CD8-positive, alpha-beta memory T cell (primary cell): ENCODE measurements around the gene ABHD14A. TPM values are rescaled to one million over a fixed set of nuclear protein-coding genes. Genes with fewer than 3 reads are reported as not detected.

Experiments used
- CTCF ChIA-PET: fragments of 350-600 bp; sonication (Branson Sonifier 250); formaldehyde crosslinking; loops from one replicate; lab custom pipeline; 2021; ENCODE audit warnings: antibody characterized with exemption; lab: Charles Lee
- POLR2A ChIA-PET: fragments of 350-600 bp; sonication (Branson Sonifier 250); formaldehyde crosslinking; loops from one replicate; lab custom pipeline; 2021; ENCODE audit warnings: antibody characterized with exemption; lab: Charles Lee
- DNase-seq, 5 donors: peaks; one replicate each; pipeline versions ENCODE4 v3.0.0 to v3.0.0-alpha.2; 2020 to 2022; ENCODE audit warnings: mixed read lengths in 1 of 5
- H3K27ac ChIP-seq: one replicate; pipeline ENCODE4 v1.7.0; 2013; ENCODE audit warnings: low read depth, mild to moderate bottlenecking, low read length, moderate library complexity
- H3K27me3 ChIP-seq: 2 replicates; pipeline ENCODE4 v1.7.0; 2013; ENCODE audit warnings: low read length, mild to moderate bottlenecking; ENCODE audit not compliant: insufficient read depth, poor library complexity, severe bottlenecking
- H3K36me3 ChIP-seq: 2 replicates; pipeline ENCODE4 v1.7.0; 2013; ENCODE audit warnings: mild to moderate bottlenecking, low read length, moderate library complexity; ENCODE audit not compliant: insufficient read depth
- H3K4me1 ChIP-seq: 2 replicates; pipeline ENCODE4 v1.7.0; 2013; ENCODE audit warnings: mild to moderate bottlenecking, low read length, moderate library complexity; ENCODE audit not compliant: insufficient read depth
- H3K4me3 ChIP-seq: 2 replicates; pipeline ENCODE4 v1.7.0; 2013; ENCODE audit warnings: mild to moderate bottlenecking, low read length
- H3K9me3 ChIP-seq: 2 replicates; pipeline ENCODE4 v1.7.0; 2013; ENCODE audit warnings: mild to moderate bottlenecking, low read length
- H3K27ac Mint-ChIP-seq, 8 donors: one replicate each; pipeline ENCODE4 v1.8.0; 2020 to 2021; ENCODE audit warnings: mixed read lengths in 8 of 8, mild to moderate bottlenecking in 6 of 8, inconsistent platforms in 3 of 8, moderate library complexity in 3 of 8
- H3K27me3 Mint-ChIP-seq, 2 donors: one replicate each; pipeline ENCODE4 v1.8.0; 2020 to 2021; ENCODE audit warnings: mixed read lengths in 2 of 2, mild to moderate bottlenecking in 1 of 2, moderate library complexity in 1 of 2
- H3K36me3 Mint-ChIP-seq, 3 donors: one replicate each; pipeline ENCODE4 v1.8.0; 2020 to 2021; ENCODE audit warnings: mixed read lengths in 3 of 3, inconsistent platforms in 1 of 3, mild to moderate bottlenecking in 1 of 3
- H3K4me1 Mint-ChIP-seq, 3 donors: one replicate each; pipeline ENCODE4 v1.8.0; 2020 to 2021; ENCODE audit warnings: mixed read lengths in 3 of 3, inconsistent platforms in 1 of 3, mild to moderate bottlenecking in 1 of 3
- H3K4me3 Mint-ChIP-seq, 7 donors: one replicate each; pipeline ENCODE4 v1.8.0; 2020 to 2021; ENCODE audit warnings: mixed read lengths in 7 of 7, mild to moderate bottlenecking in 6 of 7, moderate library complexity in 4 of 7, inconsistent platforms in 2 of 7
- H3K9me3 Mint-ChIP-seq, 5 donors: one replicate each; pipeline ENCODE4 v1.8.0; 2020 to 2022; ENCODE audit warnings: mixed read lengths in 5 of 5, mild to moderate bottlenecking in 3 of 5, moderate library complexity in 2 of 5, inconsistent platforms in 1 of 5
- polyA plus RNA-seq: library from polyadenylated mRNA; unstranded; fragments of 300-500 nt; fragmentation: Illumina TruSeq; gene quantifications from one replicate; pipeline ENCODE4 v1.2.3, GENCODE V29; 2021
- total RNA-seq, 2 experiments: library from RNA; stranded (reverse); gene quantifications; one replicate each; pipeline ENCODE4 v1.2.3, GENCODE V29; 2021

The ABHD14A gene
- total and polyA plus RNA-seq, 3 experiments from 2014 or later, result 14.4 to 117 (median 16.0) TPM

DNA sequence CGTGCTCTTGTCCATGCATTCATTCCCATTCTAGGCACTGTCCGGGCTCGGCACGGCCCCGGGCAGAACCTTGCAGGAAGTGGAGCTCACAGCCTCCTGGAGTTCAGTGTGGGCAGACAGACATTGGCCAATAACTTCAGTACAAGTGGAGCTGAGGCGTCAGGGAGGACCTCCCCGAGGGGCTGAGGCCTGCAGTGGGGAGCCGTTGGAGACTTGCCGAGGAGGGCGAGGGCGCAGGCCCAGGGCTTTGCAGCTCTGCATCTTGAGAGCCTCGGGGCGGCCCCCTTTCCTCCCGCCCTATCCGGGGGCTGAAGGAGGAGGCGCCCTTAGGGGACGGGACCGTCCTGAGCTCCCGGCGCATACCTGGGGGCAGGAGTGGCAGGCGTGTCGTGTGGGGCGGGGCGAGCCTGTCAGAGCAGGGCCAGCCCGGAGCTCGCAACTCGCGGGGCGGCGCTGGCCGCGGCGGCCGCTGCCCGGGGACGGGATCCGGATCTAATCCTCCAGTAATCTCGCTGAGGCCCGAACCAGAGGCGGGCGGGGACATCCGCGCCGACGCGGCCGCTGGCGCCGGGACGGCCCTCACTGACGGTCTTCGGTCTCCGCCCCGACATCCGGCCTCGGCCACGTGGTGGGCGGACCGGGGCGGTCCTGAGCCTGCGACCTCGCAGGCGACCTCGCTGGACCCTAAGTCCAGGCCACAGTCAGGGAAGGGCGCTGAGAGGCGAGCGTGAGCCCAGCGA is 8.1 kb downstream of the ABHD14A start, which contains the start of gene ACY1:
ACY1 (plus strand) TSS at position 698 of the 740 bp plus-strand sequence. CDS start 530 bp downstream, outside the sequence.
- Mint-ChIP-seq H3K27me3 (no peaks in the 10 kb centered on the region), H3K36me3 (peaks cover 0 to 1% (median 0%) of the 10 kb centered on the region in 3 donors), H3K4me1 (peaks cover 24 to 29% (median 29%) of the 10 kb centered on the region in 3 donors), H3K9me3 (no peaks in the 10 kb centered on the region), H3K27ac (peak within 1 kb of the TSS; percentile 57 to 99 (median 94)), H3K4me3 (peak within 1 kb of the TSS; percentile 83 to 96 (median 93))
- no peaks in the 10 kb centered on the region for H3K36me3 ChIP-seq
- H3K9me3 ChIP-seq, result no peaks in the 10 kb centered on the region
- peak within 1 kb of the TSS; percentile 77 for H3K27ac ChIP-seq
- ChIA-PET POLR2A (interaction anchor here (1.0 to 2.1 kb wide), 7 partner anchors 9 to 74 kb away, joined by 4 to 14 read pairs (median 6); partner anchors contain the start of genes ABHD14A, ABHD14B, PARP3 and PCBP4), CTCF (interaction anchor here (0.6 to 3.9 kb wide), 11 partner anchors 9 to 1414 kb away, joined by 3 to 43 read pairs (median 5); partner anchors contain the start of genes ABHD14A, ABHD14B, DUSP7 and HEMK1)
- H3K27me3 ChIP-seq, result no peaks in the 10 kb centered on the region
- peaks cover 20% of the 10 kb centered on the region for H3K4me1 ChIP-seq
- H3K4me3 ChIP-seq, result peak within 1 kb of the TSS; percentile 87
- peak; percentile 63 to 81 (median 72) for DNase-seq

- H3K27me3 ChIP-seq, result no peaks in the 10 kb centered on the region
- Mint-ChIP-seq H3K4me3 (peak overlapping the region; percentile 80 to 96 (median 93)), H3K27ac (peak overlapping the region; percentile 57 to 99 (median 90))
Observed at GRCh38 chr3:51983578-51984268, 8.9 kb downstream of the ABHD14A start.

GRCh38 chr3:51984269-51984647 is 9.4 kb downstream of the ABHD14A start:
- H3K27me3 Mint-ChIP-seq, result no peaks in the 10 kb centered on the region
- peak overlapping the region; percentile 87 for H3K4me3 ChIP-seq
- H3K4me1 Mint-ChIP-seq, result peaks cover 23 to 29% (median 25%) of the 10 kb centered on the region in 3 donors
- H3K36me3 Mint-ChIP-seq, result peaks cover 0 to 1% (median 0%) of the 10 kb centered on the region in 3 donors
- no peaks in the 10 kb centered on the region for H3K9me3 Mint-ChIP-seq
- CTCF ChIA-PET, result interaction anchor here (0.7 to 3.9 kb wide), 7 partner anchors 10 to 354 kb away, joined by 3 to 43 read pairs (median 4); partner anchors contain the start of genes ABHD14A and ABHD14B
- H3K27ac Mint-ChIP-seq, result peak overlapping the region in 6 of 8 donors; percentile 57 to 94 (median 91)
- POLR2A ChIA-PET, result interaction anchor here (0.7 to 2.1 kb wide), 3 partner anchors 10 to 213 kb away, joined by 3 to 14 read pairs (median 6); partner anchors contain the start of genes ABHD14A, ABHD14B and PCBP4
- H3K36me3 ChIP-seq, result no peaks in the 10 kb centered on the region
- H3K4me1 ChIP-seq, result peaks cover 20% of the 10 kb centered on the region
- no peak for DNase-seq
- H3K27me3 ChIP-seq, result no peaks in the 10 kb centered on the region
- H3K27ac ChIP-seq, result peak overlapping the region; percentile 77
- no peaks in the 10 kb centered on the region for H3K9me3 ChIP-seq
- peak overlapping the region in 6 of 7 donors; percentile 68 to 95 (median 90) for H3K4me3 Mint-ChIP-seq

More at GRCh38 chr3:51983578-51984268, 8.9 kb downstream of the ABHD14A start:
- Histone ChIP-seq H3K4me3 (peak overlapping the region; percentile 87), H3K36me3 (no peaks in the 10 kb centered on the region), H3K27ac (peak overlapping the region; percentile 77), H3K9me3 (no peaks in the 10 kb centered on the region), H3K4me1 (peaks cover 20% of the 10 kb centered on the region)
- peaks cover 0 to 1% (median 0%) of the 10 kb centered on the region in 3 donors for H3K36me3 Mint-ChIP-seq
- no peaks in the 10 kb centered on the region for H3K27me3 Mint-ChIP-seq
- H3K4me1 Mint-ChIP-seq, result peaks cover 24 to 29% (median 29%) of the 10 kb centered on the region in 3 donors
- H3K9me3 Mint-ChIP-seq, result no peaks in the 10 kb centered on the region
- ChIA-PET POLR2A (interaction anchor here (0.7 to 2.1 kb wide), 7 partner anchors 9 to 214 kb away, joined by 3 to 14 read pairs (median 6); partner anchors contain the start of genes ABHD14A, ABHD14B, PARP3 and PCBP4), CTCF (interaction anchor here (0.7 to 3.9 kb wide), 11 partner anchors 8 to 355 kb away, joined by 3 to 43 read pairs (median 4); partner anchors contain the start of genes ABHD14A, ABHD14B and RRP9)
- DNase-seq, result no peak

DNA sequence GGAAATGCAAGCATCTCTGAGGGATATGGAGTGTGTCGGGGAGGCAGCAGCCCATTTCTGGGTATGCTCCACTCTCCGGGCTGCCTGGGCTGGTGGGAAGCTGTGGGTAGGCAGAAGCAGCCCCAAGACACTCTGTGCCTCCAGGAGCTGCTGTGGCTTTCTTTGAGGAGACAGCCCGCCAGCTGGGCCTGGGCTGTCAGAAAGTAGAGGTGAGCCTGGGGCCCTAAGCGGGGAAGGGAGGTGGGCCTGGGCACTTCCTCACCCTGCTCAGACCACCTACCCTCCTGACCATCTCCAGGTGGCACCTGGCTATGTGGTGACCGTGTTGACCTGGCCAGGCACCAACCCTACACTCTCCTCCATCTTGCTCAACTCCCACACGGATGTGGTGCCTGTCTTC is 10.2 kb downstream of the ABHD14A start:
- Mint-ChIP-seq H3K27ac (peak overlapping the region in 7 of 8 donors; percentile 53 to 94 (median 76)), H3K27me3 (no peaks in the 10 kb centered on the region), H3K4me3 (peak overlapping the region in 6 of 7 donors; percentile 16 to 84 (median 41)), H3K4me1 (peaks cover 23 to 29% (median 25%) of the 10 kb centered on the region in 3 donors), H3K9me3 (no peaks in the 10 kb centered on the region), H3K36me3 (peaks cover 0 to 1% (median 0%) of the 10 kb centered on the region in 3 donors)
- H3K4me1 ChIP-seq, result peaks cover 20% of the 10 kb centered on the region
- no peak overlapping the region for H3K4me3 ChIP-seq
- no peak overlapping the region for H3K27ac ChIP-seq
- no peaks in the 10 kb centered on the region for H3K27me3 ChIP-seq
- DNase-seq, result no peak
- CTCF ChIA-PET, result interaction anchor here (1.8 to 3.9 kb wide), 2 partner anchors 11 to 354 kb away, joined by 5 to 43 read pairs; partner anchors contain the start of genes ABHD14A and ABHD14B
- H3K9me3 ChIP-seq, result no peaks in the 10 kb centered on the region
- POLR2A ChIA-PET, result no interaction called here
- no peaks in the 10 kb centered on the region for H3K36me3 ChIP-seq

DNA sequence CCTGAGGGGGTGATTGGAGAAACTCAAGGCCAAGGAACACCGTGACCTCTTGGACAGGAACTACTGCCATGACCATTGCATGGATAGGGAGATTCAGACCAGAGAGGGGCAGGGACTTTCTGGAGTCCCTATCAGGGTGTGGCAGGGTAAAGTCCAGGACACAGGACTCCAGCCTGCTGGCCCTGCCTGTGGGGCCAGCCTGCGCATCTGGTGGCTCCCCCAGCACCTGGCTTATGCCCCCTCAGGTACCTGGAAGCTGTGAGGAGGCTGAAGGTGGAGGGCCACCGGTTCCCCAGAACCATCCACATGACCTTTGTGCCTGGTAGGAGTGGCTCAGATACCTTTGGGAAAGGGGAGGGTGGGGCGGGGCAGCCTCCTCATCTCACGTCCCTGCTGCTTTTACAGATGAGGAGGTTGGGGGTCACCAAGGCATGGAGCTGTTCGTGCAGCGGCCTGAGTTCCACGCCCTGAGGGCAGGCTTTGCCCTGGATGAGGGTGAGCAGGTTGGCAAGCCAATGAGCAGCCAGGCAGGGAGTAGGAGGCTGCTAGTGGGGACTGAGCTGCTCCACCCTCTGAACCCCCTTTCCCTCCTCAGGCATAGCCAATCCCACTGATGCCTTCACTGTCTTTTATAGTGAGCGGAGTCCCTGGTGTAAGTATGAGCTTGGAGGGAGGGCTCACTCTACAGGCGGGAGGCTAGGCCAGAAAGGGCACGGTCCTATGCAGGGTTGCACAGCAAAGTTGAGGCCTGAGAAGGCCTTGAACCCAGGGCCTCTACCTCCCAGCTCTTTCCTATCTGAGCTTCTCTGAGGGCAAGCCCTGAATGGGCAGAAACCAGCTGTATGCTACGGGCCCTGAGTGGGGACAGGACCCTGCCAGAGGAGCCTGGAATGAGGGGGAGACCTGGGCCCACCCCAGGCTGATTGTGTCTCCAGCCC is 11.4 kb downstream of the ABHD14A start:
- H3K9me3 Mint-ChIP-seq, result no peaks in the 10 kb centered on the region
- no peak overlapping the region for H3K4me3 ChIP-seq
- H3K27ac ChIP-seq, result no peak overlapping the region
- POLR2A ChIA-PET, result interaction anchor here (0.9 to 1.1 kb wide), 2 partner anchors 9 to 18 kb away, joined by 3 to 4 read pairs; partner anchors contain the start of gene RPL29
- no peaks in the 10 kb centered on the region for H3K27me3 ChIP-seq
- H3K9me3 ChIP-seq, result no peaks in the 10 kb centered on the region
- peaks cover 0 to 3% (median 1%) of the 10 kb centered on the region in 3 donors for H3K36me3 Mint-ChIP-seq
- H3K36me3 ChIP-seq, result no peaks in the 10 kb centered on the region
- no peak for DNase-seq
- H3K27me3 Mint-ChIP-seq, result no peaks in the 10 kb centered on the region
- CTCF ChIA-PET, result interaction anchor here (1.3 to 2.7 kb wide), 3 partner anchors 11 to 70 kb away, joined by 4 to 10 read pairs (median 5); partner anchors contain the start of genes ABHD14A, ABHD14B and DUSP7
- no peak overlapping the region for H3K4me3 Mint-ChIP-seq
- H3K4me1 ChIP-seq, result peaks cover 18% of the 10 kb centered on the region
- peaks cover 19 to 26% (median 22%) of the 10 kb centered on the region in 3 donors for H3K4me1 Mint-ChIP-seq
- peak overlapping the region in 1 of 8 donors; percentile 95 for H3K27ac Mint-ChIP-seq

GRCh38 chr3:51987568-51987967 is 12.7 kb downstream of the ABHD14A start:
- Histone ChIP-seq H3K27me3 (no peaks in the 10 kb centered on the region), H3K36me3 (peaks cover 9% of the 10 kb centered on the region), H3K4me1 (peaks cover 9% of the 10 kb centered on the region), H3K27ac (no peak overlapping the region), H3K9me3 (no peaks in the 10 kb centered on the region), H3K4me3 (no peak overlapping the region)
- H3K4me1 Mint-ChIP-seq, result peaks cover 14 to 23% (median 19%) of the 10 kb centered on the region in 3 donors
- no peak for DNase-seq
- CTCF ChIA-PET, result interaction anchor here (1.3 to 2.7 kb wide), 3 partner anchors 12 to 69 kb away, joined by 4 to 10 read pairs (median 5); partner anchors contain the start of genes ABHD14A, ABHD14B and DUSP7
- no peaks in the 10 kb centered on the region for H3K27me3 Mint-ChIP-seq
- H3K9me3 Mint-ChIP-seq, result no peaks in the 10 kb centered on the region
- H3K36me3 Mint-ChIP-seq, result peaks cover 0 to 14% (median 1%) of the 10 kb centered on the region in 3 donors
- no peak overlapping the region for H3K4me3 Mint-ChIP-seq
- H3K27ac Mint-ChIP-seq, result peak overlapping the region in 5 of 8 donors; percentile 3 to 75 (median 65)
- POLR2A ChIA-PET, result interaction anchor here (1.1 kb wide), 1 partner anchor 19 kb away, joined by 3 read pairs; no protein-coding TSS in a partner anchor
